ENCODE results near the gene ATAD3A. TPM values are rescaled to one million over a fixed set of nuclear protein-coding genes. Genes with fewer than 3 reads are reported as not detected.
"Not testable (repeated sequence)": the region's sequence is repeated elsewhere in the genome, so short reads cannot be mapped to it uniquely, and the experiment has no call there.

The ATAD3A gene
- total RNA-seq, 1 donor from 2014 or later = 52.6 TPM

DNA sequence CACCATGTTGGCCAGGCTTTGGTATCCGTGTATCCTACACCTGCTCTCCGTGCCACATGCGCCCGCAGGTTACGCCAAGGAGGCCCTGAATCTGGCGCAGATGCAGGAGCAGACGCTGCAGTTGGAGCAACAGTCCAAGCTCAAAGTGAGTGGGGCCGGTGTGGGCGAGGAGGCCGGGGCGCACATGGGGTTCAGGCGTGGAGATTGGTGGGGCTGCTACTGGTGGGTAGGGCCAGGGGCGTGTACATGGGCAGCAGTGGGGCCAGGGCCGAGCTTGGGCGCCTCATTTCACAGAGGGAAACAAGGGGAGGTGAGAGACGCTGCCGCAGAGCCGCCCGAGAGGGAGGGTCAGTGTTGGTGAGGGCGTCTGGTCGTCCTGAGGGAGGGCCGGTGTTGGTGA lies 34.8 kb upstream of the ATAD3A start:
- no peak for DNase-seq (ENCODE audit: low read depth)
- no peak overlapping the region for H3K4me3 ChIP-seq (ENCODE audit: low read depth, low read length)
- TF ChIP-seq, protein P1, sequence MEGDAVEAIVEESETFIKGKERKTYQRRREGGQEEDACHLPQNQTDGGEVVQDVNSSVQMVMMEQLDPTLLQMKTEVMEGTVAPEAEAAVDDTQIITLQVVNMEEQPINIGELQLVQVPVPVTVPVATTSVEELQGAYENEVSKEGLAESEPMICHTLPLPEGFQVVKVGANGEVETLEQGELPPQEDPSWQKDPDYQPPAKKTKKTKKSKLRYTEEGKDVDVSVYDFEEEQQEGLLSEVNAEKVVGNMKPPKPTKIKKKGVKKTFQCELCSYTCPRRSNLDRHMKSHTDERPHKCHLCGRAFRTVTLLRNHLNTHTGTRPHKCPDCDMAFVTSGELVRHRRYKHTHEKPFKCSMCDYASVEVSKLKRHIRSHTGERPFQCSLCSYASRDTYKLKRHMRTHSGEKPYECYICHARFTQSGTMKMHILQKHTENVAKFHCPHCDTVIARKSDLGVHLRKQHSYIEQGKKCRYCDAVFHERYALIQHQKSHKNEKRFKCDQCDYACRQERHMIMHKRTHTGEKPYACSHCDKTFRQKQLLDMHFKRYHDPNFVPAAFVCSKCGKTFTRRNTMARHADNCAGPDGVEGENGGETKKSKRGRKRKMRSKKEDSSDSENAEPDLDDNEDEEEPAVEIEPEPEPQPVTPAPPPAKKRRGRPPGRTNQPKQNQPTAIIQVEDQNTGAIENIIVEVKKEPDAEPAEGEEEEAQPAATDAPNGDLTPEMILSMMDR (conservative IDR thresholded peaks at IDR 0.05; ENCODE audit: low read depth, low read length) = no peak

GRCh38 chr1:1479547-1480487 lies 32.1 kb upstream of the ATAD3A start:
- TF ChIP-seq, protein P1 (conservative IDR thresholded peaks at IDR 0.05; ENCODE audit: low read depth, low read length) = no peak
- no peak overlapping the region for H3K4me3 ChIP-seq (ENCODE audit: low read depth, low read length)
- no peak for DNase-seq (ENCODE audit: low read depth)

DNA sequence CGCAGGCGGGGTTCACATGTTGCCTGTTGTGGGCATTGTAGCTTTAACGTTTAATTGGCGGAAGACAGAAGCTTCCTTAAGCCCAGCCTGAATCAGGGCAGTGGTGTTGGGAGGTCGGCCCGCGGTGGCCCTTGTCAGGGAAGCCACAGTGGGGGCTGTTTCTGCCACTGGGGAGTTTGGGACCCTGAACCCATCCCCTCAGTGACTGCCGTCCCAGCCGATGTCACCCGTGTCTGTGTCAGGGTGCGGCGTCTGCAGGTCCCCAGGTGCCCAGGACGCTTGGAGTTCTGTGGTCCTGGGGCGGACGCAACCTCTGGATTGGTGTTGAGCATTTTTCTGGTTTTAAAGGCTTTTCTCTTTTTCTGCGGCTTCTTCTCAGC lies 31.5 kb upstream of the ATAD3A start:
- not testable (repeated sequence) for H3K4me3 ChIP-seq (ENCODE audit: low read depth, low read length)

DNA sequence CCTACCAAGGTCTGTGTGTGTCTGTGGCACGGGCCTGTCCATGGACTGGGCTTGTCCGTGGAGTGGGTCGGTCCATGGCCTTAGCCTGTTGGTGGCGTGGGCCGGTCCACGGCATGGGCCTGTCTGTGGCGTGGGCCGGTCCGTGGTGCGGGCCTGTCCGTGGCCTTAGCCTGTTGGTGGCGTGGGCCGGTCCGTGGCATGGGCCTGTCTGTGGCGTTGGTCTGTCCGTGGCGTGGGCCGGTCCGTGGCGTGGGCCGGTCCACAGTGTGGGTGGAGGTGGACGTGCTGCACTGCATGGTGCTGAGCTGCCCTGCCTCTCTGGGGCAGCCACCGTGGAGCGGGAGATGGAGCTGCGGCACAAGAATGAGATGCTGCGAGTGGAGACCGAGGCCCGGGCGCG lies 30.2 kb upstream of the ATAD3A start:
- H3K4me3 ChIP-seq (ENCODE audit: low read depth, low read length) = not testable (repeated sequence)

More for the DNA sequence above, 31.5 kb upstream of the ATAD3A start:
- not testable (repeated sequence) for DNase-seq (ENCODE audit: low read depth)

DNA sequence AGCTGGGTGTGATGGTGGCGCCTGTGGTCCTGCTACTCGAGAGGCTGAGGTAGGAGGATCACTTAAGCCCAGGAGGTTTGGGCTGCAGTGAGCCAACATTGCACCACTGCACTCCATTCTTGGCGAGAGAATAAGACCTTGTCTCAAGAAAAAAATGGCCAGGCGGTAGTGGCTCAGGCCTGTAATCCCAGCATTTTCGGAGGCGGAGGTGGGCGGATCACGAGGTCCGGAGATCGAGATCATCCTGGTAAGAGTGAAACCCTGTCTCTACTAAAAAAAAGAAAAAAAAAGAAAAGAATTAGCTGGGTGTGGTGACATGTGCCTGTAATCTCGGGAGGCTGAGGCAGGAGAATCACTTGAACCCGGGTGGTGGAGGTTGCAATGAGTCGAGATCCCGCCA lies 29.1 kb upstream of the ATAD3A start:
- TF ChIP-seq, protein P1 (conservative IDR thresholded peaks at IDR 0.05; ENCODE audit: low read depth, low read length) = no peak
- H3K4me3 ChIP-seq (ENCODE audit: low read depth, low read length) = no peak overlapping the region
- DNase-seq (ENCODE audit: low read depth) = no peak

More for the DNA sequence above, 30.2 kb upstream of the ATAD3A start:
- not testable (repeated sequence) for DNase-seq (ENCODE audit: low read depth)

GRCh38 chr1:1483714-1484113 lies 28.2 kb upstream of the ATAD3A start:
- TF ChIP-seq, protein P1 (conservative IDR thresholded peaks at IDR 0.05; ENCODE audit: low read depth, low read length) = no peak
- DNase-seq (ENCODE audit: low read depth) = no peak
- no peak overlapping the region for H3K4me3 ChIP-seq (ENCODE audit: low read depth, low read length)

DNA sequence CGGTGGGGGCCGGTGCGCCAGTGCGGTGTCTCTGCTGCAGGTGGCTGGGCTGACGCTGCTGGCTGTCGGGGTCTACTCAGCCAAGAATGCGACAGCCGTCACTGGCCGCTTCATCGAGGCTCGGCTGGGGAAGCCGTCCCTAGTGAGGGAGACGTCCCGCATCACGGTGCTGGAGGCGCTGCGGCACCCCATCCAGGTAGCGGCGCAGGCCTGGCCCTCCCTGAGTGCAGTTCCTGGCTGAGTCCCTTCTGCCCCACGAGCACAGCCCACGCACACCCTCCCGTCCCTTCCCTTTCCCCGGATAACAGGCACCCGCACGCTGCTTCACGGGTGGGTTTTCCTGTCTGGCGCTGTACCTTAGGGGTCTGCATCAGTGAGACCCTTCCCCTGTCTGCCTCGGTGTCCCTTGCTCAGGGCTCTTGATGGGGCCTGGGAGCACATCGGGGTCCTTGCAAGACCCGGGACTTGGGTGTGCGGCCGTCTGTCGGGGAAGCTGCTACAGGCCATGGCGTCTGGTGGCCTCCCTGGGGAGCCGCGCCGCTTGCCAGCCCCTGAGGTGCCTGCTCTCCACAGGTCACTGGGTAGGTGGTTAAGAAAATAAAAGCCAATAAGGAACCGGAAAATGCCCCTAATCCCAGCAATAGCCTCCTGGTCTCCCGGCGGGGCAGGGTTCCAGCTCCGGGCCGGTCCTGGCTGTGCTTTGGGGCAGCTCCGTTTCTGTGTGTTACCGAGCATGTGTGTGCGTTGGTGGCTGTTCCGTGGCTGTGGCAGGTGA lies 26.8 kb upstream of the ATAD3A start:
- DNase-seq (ENCODE audit: low read depth); H3K4me3 ChIP-seq (ENCODE audit: low read depth, low read length): not testable (repeated sequence)

GRCh38 chr1:1485755-1486317 lies 26.1 kb upstream of the ATAD3A start:
- not testable (repeated sequence) for DNase-seq (ENCODE audit: low read depth); H3K4me3 ChIP-seq (ENCODE audit: low read depth, low read length)
